GDM1 (cell line): Measurements from ENCODE around the gene TDRKH.
"Not testable (repeated sequence)": the region's sequence is repeated elsewhere in the genome, so short reads cannot be mapped to it uniquely, and the experiment has no call there.

Experiments used
- DNase-seq: peaks from one replicate; lab custom pipeline; 2025; lab: John Stamatoyannopoulos, UW

Gene TDRKH

GRCh38 chr1:151762941-151763921 lies 27.1 kb downstream of the TDRKH start, which contains the start of gene MRPL9:
MRPL9 (minus strand) TSS chr1:151763496; CDS start chr1:151763479, 17 bp downstream.
- DNase-seq: peak; percentile 65

GRCh38 chr1:151760597-151761385 lies 29.5 kb downstream of the TDRKH start:
- DNase-seq: no peak

- DNase-seq: no peak
Measured at GRCh38 chr1:151759241-151759640, 31.1 kb downstream of the TDRKH start.

DNA sequence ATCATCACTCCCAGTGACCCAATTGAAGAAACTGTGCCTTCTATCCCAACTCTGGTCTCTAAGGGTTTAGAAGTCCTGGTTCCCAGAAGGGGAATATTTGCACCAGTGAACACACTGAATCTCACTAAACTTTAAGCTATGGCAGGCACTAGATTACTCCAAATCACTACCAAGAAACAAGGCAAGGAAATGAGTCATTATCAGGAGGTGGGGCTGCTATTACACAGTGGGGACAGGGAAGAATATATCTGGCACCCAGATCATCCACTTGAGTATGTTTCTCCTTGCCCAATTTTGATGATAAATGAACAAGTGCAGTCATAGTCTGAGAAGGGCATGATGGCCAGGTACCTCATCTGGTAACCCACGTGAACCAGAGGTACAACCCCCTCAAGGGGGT lies 34.0 kb downstream of the TDRKH start:
- no peak for DNase-seq

DNA sequence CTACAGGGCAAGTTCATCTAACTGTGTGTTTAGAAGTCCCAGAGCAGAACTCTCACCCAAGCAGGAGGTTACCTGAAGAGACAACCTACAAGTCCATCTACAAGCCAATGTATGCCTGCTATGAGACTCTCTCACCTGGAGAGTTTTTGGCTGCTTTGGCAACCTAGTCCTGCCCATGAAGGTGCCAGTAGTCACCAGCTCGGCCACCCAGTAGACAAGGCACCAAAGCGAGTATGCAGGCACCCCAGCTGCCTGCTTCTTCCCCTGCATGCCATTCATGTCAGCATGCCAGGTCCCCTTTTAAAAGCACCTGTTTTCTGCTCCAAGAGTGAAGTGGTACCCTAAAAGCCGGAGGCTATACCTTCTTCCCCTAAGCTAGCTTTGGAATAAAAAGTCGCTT lies 48.8 kb downstream of the TDRKH start:
- no peak for DNase-seq

DNA sequence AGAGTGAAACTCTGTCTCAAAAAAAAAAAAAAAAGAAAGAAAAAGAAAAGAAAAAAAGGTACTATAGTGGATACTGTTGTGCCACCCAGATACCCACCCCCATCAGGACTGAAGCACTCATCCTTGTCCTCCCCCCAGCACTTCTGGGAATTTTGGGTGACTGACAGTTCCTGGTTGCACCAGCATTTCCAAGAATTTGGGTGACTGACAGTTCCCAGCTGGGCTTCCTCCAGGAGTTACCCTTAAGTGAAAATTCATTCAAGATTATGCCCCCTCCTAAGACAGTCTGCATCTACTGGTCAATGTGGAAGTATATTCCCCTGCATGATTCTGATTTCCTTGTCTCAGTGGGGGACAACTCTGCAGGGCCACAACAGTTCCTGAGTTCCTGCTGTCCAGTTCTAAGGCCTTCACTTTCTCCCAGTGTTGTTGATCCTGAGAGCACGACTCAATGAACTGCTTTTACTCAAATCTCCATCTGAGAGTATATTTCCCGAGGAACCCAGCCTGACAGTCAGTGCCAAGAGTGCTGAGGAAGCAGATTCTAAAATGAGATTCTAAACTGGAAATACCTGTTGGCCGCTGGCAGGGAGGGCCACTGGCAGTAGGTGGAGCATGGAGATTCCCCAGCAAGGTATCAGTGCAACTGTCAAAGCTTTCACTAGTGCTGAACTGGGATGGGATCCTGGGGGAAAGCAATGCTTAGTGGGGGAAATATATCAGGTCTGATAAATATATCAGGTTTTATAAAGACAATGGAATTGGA lies 50.5 kb downstream of the TDRKH start:
- no peak for DNase-seq

GRCh38 chr1:151737479-151737878 lies 52.8 kb downstream of the TDRKH start:
- no peak for DNase-seq

DNA sequence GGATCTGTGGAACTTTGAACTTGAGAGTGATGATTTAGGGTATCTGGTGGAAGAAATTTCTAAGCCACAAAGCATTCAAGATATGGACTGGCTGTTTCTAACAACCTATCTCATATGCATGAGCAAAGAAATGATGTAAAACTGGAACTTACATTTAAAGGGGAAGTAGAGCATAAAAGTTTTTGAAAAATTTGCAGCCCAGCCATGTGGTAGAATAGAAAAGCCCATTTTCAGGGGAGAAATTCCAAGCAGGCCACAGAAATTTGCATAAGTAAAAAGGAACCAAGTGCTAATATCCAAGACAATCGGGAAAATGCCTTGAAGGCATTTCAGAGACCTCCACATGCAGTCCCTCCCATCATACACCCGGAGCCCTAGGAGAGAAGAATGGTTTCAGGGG lies 53.3 kb downstream of the TDRKH start:
- DNase-seq: no peak

DNA sequence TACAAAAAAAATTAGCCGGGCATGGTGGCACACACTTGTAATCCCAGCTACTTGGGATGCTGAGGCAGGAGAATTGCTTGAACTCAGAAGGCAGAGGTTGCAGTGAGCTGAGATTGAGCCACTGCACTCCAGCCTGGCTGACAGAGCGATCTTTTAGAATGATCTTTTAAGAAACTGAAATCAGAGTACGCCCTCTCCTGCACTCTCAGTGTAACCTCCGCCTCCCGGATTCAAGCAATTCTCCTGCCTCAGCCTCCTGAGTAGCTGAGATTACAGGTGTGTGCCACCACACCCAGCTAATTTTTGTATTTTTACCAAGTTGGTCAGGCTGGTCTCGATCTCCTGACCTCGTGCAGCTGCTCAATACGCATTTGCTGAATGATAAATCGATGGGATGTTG lies 56.3 kb downstream of the TDRKH start:
- not testable (repeated sequence) for DNase-seq

- no peak for DNase-seq
Measured at GRCh38 chr1:151733126-151733525, 57.2 kb downstream of the TDRKH start.

DNA sequence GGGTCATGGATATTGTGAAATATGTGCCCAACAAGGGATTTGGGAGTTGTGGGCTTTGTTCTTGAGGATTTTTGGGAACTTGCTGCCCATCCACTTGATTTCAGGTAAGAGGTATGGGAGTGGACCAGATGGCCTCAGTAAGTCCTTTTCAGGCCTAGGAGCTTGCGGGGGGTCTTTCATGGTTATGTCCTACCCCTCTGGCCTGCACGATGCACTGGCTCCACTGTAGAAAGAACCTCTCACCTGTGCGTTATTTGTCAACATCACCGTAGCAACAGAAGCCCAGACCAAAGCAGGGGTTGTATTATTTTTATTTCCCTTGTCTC lies 60.4 kb downstream of the TDRKH start:
- no peak for DNase-seq

DNA sequence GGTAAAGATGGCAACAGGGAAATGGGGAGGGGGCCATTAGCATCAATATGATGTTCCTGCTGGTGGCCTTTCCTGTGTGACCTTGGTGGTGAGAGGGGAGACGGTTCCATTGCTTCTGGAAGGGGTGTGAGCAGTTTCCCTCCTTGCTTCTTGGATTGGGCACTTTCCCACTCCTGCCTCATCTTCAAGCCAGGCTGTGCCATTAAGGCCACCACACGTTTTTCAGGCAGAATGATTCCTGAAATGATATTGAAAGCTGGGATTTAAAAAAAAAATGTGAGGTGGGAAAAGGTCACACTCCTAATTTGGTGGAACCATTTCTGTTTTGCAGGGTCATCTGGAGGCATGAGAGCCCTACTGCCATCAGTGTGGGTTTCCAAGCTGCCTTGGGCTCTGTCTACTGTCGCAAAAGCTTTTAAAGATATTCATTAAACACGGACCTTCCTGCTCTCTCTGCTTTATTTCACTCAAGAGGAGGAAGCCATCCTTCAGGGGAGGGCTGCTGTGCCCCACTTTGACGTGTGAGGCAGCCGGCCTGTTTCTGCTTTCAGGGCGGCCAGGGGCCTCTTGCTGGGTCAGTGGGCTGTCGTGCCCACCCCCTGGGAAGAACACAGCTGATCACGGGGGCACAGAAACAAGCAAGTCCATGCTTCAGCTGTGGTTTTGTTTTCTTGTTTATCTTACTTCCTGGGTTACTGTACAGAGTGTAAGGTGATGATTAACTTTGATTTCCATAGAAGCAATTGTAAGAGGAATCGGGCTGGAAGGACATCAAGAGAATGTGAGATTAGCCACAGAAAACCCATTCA lies 60.9 kb downstream of the TDRKH start:
- no peak for DNase-seq

DNA sequence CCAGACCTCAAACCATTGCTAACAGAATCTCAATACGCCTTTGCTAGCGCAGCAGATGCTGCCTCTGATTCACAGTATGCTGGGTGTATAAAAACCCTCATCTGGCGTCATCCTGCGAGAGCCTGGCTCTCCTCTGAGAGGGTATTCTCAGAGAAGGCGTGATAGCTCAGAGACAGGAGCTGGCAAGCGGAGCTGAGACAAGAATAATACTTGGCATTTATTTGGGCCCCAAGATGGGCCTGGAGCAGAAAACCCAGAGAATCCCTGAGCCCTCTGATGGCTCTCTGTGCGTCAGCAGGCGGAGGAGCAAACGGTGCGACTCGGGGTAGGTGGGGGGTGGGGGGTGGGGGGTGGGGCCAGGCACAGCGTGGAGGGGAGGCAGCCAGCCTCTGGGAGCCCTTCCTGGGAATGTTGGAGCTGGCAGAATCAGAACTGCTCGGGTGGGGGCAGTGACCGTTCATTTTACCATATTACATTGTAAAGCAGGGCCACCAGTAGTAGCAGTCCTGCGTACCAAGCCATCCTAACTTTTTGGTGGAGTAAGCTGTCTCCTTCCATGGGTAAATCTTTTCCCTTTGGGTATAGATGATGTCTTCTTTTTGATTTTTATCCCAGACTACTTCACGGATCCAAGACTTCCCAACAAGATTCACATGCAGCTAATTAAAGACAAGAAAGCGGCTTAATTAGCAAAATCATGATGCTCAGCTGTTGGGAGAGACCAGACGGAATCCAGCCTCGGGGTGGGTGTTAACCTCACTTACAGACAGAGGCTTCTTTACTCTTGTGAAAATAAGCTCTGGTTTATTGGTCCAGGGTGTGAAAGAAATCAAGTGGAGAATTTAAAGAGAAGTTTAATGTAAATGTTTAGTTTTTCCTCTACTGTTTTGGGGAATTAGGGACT lies 61.9 kb downstream of the TDRKH start:
- DNase-seq: no peak

DNA sequence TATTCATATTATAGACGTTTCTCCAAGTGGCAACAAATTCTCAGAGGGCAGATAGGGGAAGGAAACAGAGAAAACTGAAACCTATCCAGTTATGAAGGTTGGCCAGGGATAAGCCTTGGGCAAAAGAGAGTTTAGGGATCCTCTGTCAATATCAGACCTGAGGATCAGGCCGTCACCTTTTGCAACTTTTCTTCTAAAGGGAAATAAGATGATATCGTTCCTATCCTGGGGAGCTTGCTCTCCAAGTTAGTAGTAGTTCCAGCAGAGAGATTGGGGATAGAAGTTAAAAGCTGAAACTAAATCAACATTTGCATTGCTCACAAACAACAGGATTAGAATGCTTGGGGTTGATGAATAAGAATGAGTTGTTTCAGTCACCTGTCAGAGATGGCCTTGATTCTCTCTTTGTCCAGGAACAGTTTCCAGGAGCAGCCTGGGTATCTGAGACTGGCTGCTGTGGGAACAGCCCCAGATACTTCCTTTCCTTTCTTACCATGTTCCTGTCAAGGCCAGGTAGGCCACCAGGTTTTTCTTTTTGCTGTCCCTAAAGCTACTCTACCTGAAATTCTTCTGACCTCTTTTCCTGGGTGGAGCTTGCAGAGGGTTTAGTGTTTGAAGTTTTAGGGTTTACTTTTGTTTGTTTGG lies 66.5 kb downstream of the TDRKH start:
- DNase-seq: no peak
